Tibial artery (tissue), 4 donors: ENCODE data around the gene SEMG1.

Experiments used
- DNase-seq, 2 donors: peaks; one replicate each; pipeline ENCODE4 v3.0.0-alpha.2; 2019
- H3K27ac ChIP-seq, 2 donors: fragments of 200-600 bp; sonication (generic) in 1 of 2; 1 replicate in 1 of 2; 2 replicates in 1 of 2; pipeline ENCODE4 v1.5.1; 2018 to 2019; ENCODE audit warnings: mild to moderate bottlenecking in 1 of 2
- H3K27me3 ChIP-seq, 2 donors: fragments of 200-600 bp; sonication (generic) in 1 of 2; one replicate each; pipeline versions ENCODE4 v1.5.1 to v1.6.0; 2016 to 2019
- H3K36me3 ChIP-seq, 3 donors: fragments of 200-600 bp; sonication (generic) in 2 of 3; one replicate each; pipeline ENCODE4 v1.5.1; 2016 to 2019; ENCODE audit warnings: mild to moderate bottlenecking in 2 of 3
- H3K4me1 ChIP-seq, 4 donors: fragments of 200-600 bp; sonication (generic) in 2 of 4; 1 replicate in 3 of 4; 2 replicates in 1 of 4; pipeline ENCODE4 v1.5.1; 2016 to 2019
- H3K4me3 ChIP-seq, 2 donors: fragments of 200-600 bp; sonication (generic) in 1 of 2; 1 replicate in 1 of 2; 2 replicates in 1 of 2; pipeline ENCODE4 v1.5.1; 2018 to 2019; ENCODE audit warnings: mild to moderate bottlenecking in 2 of 2
- H3K9me3 ChIP-seq, 3 donors: fragments of 200-600 bp; sonication (generic) in 1 of 3; one replicate each; pipeline ENCODE4 v1.5.1; 2016 to 2019
- CTCF ChIP-seq, 2 experiments: fragments of 200-600 bp in 1 of 2; fragments of 450-650 bp in 1 of 2; IDR thresholded peaks; one replicate each; pipeline ENCODE4 v1.5.1; 2017 to 2019; ENCODE audit warnings: antibody characterized with exemption in 2 of 2, mild to moderate bottlenecking in 1 of 2, moderate library complexity in 1 of 2
- intact Hi-C: fragments of 100-400 bp; cut with DNase I; formaldehyde crosslinking; loops from one replicate; pipeline ENCODE4 v1.15.0; 2023; ENCODE audit warnings: low total_unique reads

Gene SEMG1

DNA sequence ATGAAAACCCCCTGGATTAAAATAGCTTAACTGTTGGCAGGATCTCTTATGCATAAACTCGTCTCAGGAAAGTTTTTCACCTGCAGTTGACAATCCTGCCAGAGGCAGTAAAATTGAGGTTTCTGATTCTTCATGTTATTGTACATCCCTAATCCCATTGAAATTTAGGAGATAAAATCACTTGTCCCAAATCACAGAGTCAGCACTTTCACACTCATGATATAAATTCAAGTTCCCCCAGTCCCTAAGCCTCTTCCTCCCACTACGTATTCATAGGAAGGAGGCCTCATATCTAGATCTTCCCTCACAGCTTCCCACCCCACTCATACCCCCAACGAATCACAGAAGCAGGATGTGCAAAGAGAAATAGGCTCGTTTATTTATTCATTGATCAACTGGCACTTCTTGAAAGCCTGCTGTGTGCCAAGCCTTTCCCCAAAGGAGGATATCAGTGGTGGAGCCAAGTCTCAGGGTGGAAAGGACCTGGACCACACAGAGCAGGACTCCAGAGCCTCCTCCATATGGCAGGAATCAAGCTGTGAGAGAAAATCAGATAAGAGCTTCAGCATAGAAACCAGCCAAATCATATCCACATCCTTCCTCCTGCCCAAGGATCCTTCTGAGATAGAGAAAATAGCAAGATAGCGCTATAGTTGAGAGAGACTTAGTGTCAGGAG is 45.2 kb downstream of the SEMG1 start:
- Histone ChIP-seq H3K9me3 (no peaks in the 10 kb centered on the region), H3K27me3 (peaks cover 0 to 25% of the 10 kb centered on the region in 2 donors), H3K4me3 (no peak overlapping the region), H3K27ac (no peak overlapping the region), H3K36me3 (no peaks in the 10 kb centered on the region), H3K4me1 (no peaks in the 10 kb centered on the region)
- no peak for TF ChIP-seq CTCF (IDR thresholded peaks at IDR 0.05)
- intact Hi-C loops = no loop called here
- no peak for DNase-seq

DNA sequence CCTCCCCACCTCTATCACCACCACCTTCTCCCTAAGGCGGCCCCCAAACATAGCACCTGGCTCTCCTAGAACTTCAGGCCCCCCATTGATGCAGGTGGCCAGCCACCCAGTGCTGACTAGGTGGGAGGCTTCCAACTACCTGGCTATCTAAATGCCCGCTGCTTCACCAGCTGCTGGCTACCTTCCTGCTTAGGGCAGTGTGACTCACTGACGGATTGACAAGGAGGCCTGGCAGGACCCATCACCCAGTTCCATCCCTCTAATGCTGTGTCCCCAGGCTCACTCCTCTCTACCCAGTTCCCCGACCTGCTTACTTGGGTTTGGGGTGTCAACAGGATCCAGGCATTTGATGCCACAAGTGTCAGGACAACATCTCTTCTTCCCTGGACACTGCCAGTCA is 46.4 kb downstream of the SEMG1 start:
- Histone ChIP-seq H3K9me3 (no peaks in the 10 kb centered on the region), H3K36me3 (no peaks in the 10 kb centered on the region), H3K4me1 (no peaks in the 10 kb centered on the region), H3K27me3 (peaks cover 0 to 26% of the 10 kb centered on the region in 2 donors), H3K4me3 (no peak overlapping the region), H3K27ac (no peak overlapping the region)
- TF ChIP-seq CTCF (IDR thresholded peaks at IDR 0.05) = no peak
- DNase-seq = no peak
- intact Hi-C loops = no loop called here

DNA sequence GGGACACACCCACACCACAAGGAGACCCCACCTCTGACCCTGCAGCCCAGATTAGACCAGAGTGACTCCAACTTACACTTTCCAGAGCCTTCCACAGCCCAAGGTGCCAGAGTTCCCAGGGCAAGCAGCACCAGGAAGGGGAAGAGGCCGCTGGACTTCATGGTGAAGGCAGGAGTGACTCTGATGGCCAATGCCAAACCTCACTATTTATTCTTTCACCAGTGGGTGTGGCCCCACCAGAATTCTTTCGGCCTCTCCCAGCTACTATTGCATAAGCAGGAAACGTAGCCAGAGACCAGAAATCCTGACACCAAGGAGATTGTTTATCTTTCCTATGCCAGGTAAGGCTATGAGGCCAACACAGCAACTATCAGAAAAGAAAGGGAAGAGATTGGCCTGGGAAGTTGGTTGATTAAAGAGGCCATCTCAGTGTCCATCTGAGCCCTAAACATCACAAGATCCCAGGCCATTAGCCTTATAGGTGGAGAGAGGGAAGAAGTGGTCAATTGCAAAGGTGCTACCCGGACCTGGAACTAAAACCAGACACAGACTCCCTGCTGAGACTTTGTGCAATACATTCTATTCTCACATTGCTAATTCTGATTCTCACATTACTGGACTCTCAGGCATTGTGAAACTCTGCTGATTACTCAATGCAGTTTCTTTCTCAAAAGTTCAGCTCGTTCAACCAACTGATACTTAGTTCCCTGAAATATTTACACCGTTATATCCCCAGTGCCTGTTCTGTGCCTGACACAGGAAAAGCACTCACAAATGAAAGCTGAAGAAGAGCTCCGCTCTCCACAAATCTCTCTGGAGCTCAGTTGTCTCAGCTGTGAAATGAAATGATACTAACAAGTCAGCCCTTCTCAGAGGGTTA is 47.8 kb downstream of the SEMG1 start, which contains the start of gene SLPI:
SLPI (minus strand) TSS at position 182 of the 880 bp plus-strand sequence; CDS start at position 161, 21 bp downstream.
- H3K4me3 ChIP-seq = no peak within 1 kb of the TSS
- H3K9me3 ChIP-seq = no peaks in the 10 kb centered on the region
- H3K36me3 ChIP-seq = no peaks in the 10 kb centered on the region
- peaks cover 0 to 28% of the 10 kb centered on the region in 2 donors for H3K27me3 ChIP-seq
- peak in 1 of 2 donors; percentile 36 for DNase-seq
- TF ChIP-seq CTCF (IDR thresholded peaks at IDR 0.05) = no peak
- intact Hi-C loops = no loop called here
- H3K27ac ChIP-seq = no peak within 1 kb of the TSS
- H3K4me1 ChIP-seq = no peaks in the 10 kb centered on the region

GRCh38 chr20:45257161-45257560 is 50.3 kb downstream of the SEMG1 start:
- Histone ChIP-seq H3K4me1 (no peaks in the 10 kb centered on the region), H3K27ac (no peak overlapping the region), H3K27me3 (peaks cover 0 to 25% of the 10 kb centered on the region in 2 donors), H3K4me3 (no peak overlapping the region), H3K36me3 (no peaks in the 10 kb centered on the region), H3K9me3 (no peaks in the 10 kb centered on the region)
- no peak for TF ChIP-seq CTCF (IDR thresholded peaks at IDR 0.05)
- no peak for DNase-seq
- intact Hi-C loops = no loop called here

DNA sequence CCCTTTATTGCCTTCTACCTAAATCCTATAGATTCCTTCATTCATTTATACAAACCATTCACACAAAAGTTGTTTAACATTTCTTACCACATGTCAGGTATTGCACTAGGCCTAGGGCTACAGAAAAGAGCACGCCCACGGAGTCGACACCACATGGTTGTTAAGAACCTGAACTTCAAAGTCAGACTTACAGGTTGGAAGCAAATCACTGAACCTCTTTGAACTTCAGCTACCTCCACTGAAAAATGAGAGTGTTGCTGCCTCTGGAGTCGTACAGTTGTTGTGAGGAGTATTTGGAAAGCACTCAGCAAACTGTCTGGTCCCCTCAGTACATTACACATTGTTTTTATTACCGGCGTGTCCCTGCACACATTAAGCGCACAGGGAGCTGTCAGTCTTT is 50.9 kb downstream of the SEMG1 start:
- H3K36me3 ChIP-seq = no peaks in the 10 kb centered on the region
- peaks cover 0 to 20% of the 10 kb centered on the region in 2 donors for H3K27me3 ChIP-seq
- intact Hi-C loops = no loop called here
- DNase-seq = no peak
- no peak for TF ChIP-seq CTCF (IDR thresholded peaks at IDR 0.05)
- H3K4me3 ChIP-seq = no peak overlapping the region
- H3K27ac ChIP-seq = no peak overlapping the region
- H3K4me1 ChIP-seq = no peaks in the 10 kb centered on the region
- no peaks in the 10 kb centered on the region for H3K9me3 ChIP-seq
